Endodermal cell (in vitro differentiated cells): Measurements from ENCODE around the gene TMEM14C. TPM values are rescaled to one million over a fixed set of nuclear protein-coding genes. Genes with fewer than 3 reads are reported as not detected.
A peak's percentile ranks its signal among the peaks of the same experiment; 100 is the strongest.
"Not testable (repeated sequence)": the region's sequence is repeated elsewhere in the genome, so short reads cannot be mapped to it uniquely, and the experiment has no call there.

Experiments
- DNase-seq: peaks from one replicate; pipeline ENCODE4 v3.0.0-alpha.2; 2017
- H3K27ac ChIP-seq: 2 replicates; pipeline ENCODE4 v1.5.1; 2013; ENCODE audit warnings: mild to moderate bottlenecking, low read depth, low read length, moderate library complexity
- H3K27me3 ChIP-seq: 2 replicates; pipeline ENCODE4 v1.6.1; 2013; ENCODE audit warnings: mild to moderate bottlenecking, low read length, moderate library complexity; ENCODE audit not compliant: insufficient read depth, control insufficient read depth, poor library complexity, severe bottlenecking
- H3K36me3 ChIP-seq: 2 replicates; pipeline ENCODE4 v1.7.0; 2013; ENCODE audit warnings: mild to moderate bottlenecking, low read length, moderate library complexity; ENCODE audit not compliant: control insufficient read depth, insufficient read depth
- H3K4me1 ChIP-seq: one replicate; pipeline ENCODE4 v1.7.0; 2013; ENCODE audit warnings: low read length; ENCODE audit not compliant: control insufficient read depth, insufficient read depth
- H3K4me3 ChIP-seq: 2 replicates; pipeline ENCODE4 v1.5.1; 2013; ENCODE audit warnings: mild to moderate bottlenecking, low read length, moderate library complexity
- H3K9ac ChIP-seq: 2 replicates; pipeline ENCODE4 v1.6.1; 2013; ENCODE audit warnings: mild to moderate bottlenecking, low read length, moderate library complexity; ENCODE audit not compliant: poor library complexity, severe bottlenecking; ENCODE audit errors: extremely low read depth
- H3K9me3 ChIP-seq: 2 replicates; pipeline ENCODE4 v1.6.1; 2013; ENCODE audit warnings: mild to moderate bottlenecking, low read length, moderate library complexity; ENCODE audit not compliant: control insufficient read depth
- H3K27ac Mint-ChIP-seq: 2 replicates; pipeline ENCODE4 v1.8.0; 2020; ENCODE audit warnings: mixed read lengths
- H3K27me3 Mint-ChIP-seq: 2 replicates; pipeline ENCODE4 v1.8.0; 2021; ENCODE audit warnings: mild to moderate bottlenecking, mixed read lengths; ENCODE audit not compliant: insufficient read depth
- H3K36me3 Mint-ChIP-seq: 2 replicates; pipeline ENCODE4 v1.8.0; 2020; ENCODE audit warnings: low read depth, mixed read lengths
- H3K4me1 Mint-ChIP-seq: 2 replicates; pipeline ENCODE4 v1.8.0; 2020; ENCODE audit warnings: mixed read lengths
- H3K4me3 Mint-ChIP-seq: 2 replicates; pipeline ENCODE4 v1.8.0; 2020; ENCODE audit warnings: mild to moderate bottlenecking, moderate library complexity, mixed read lengths
- H3K9me3 Mint-ChIP-seq: 2 replicates; pipeline ENCODE4 v1.8.0; 2020; ENCODE audit warnings: mild to moderate bottlenecking, mixed read lengths
- CTCF ChIP-seq: fragments of 200-600 bp; sonication (generic); conservative IDR thresholded peaks from 2 replicates; pipeline ENCODE4 v1.5.0; 2021; ENCODE audit warnings: antibody characterized with exemption, mild to moderate bottlenecking
- WGBS, 2 experiments: methylation state at CpG; one replicate each; pipeline versions ENCODE4 v1.1.5 to v1.1.7; 2013; ENCODE audit warnings: missing lambda C conversion rate in 2 of 2, mixed read lengths in 1 of 2; ENCODE audit not compliant: insufficient coverage in 1 of 2, insufficient read length in 1 of 2; 5-methylcytosine and 5-hydroxymethylcytosine counted together
- total RNA-seq, 2 donors: library from RNA; stranded (reverse); fragmentation: NEBNext Ultra II Directional in 1 of 2; extraction: Animal tissue kit (Norgen Biotek cat#: 25700) in 1 of 2; gene quantifications; 2 replicates in 1 of 2; 3 replicates in 1 of 2; pipeline ENCODE4 v1.2.1, GENCODE V29; 2021

TMEM14C gene
- total RNA-seq, 2 donors from 2014 or later = 102 to 118 TPM

GRCh38 chr6:10740061-10740460 lies 17.2 kb downstream of the TMEM14C start:
- H3K4me1 ChIP-seq = no peaks in the 10 kb centered on the region
- Mint-ChIP-seq H3K27ac (no peak overlapping the region), H3K4me3 (no peak overlapping the region), H3K36me3 (peaks cover 18% of the 10 kb centered on the region), H3K27me3 (no peaks in the 10 kb centered on the region), H3K4me1 (peaks cover 2% of the 10 kb centered on the region), H3K9me3 (no peaks in the 10 kb centered on the region)
- no peak for DNase-seq
- no peak for TF ChIP-seq CTCF
- H3K9me3 ChIP-seq = peaks cover 8% of the 10 kb centered on the region
- no peak overlapping the region for H3K9ac ChIP-seq
- H3K27ac ChIP-seq = no peak overlapping the region
- H3K4me3 ChIP-seq = no peak overlapping the region
- H3K27me3 ChIP-seq = no peaks in the 10 kb centered on the region
- peaks cover 6% of the 10 kb centered on the region for H3K36me3 ChIP-seq

- H3K9ac ChIP-seq, H3K36me3 ChIP-seq, H3K4me3 Mint-ChIP-seq, DNase-seq, H3K27ac Mint-ChIP-seq, H3K27me3 Mint-ChIP-seq, H3K4me3 ChIP-seq, H3K27ac ChIP-seq, H3K9me3 Mint-ChIP-seq, H3K27me3 ChIP-seq, H3K4me1 ChIP-seq, H3K9me3 ChIP-seq: not testable (repeated sequence)
- H3K4me1 Mint-ChIP-seq = peaks cover 14% of the 10 kb centered on the region
- WGBS, 2 experiments = 93 to 97% methylated on average over 4 of the region's 4 CpGs
- peaks cover 18% of the 10 kb centered on the region for H3K36me3 Mint-ChIP-seq
These were observed 18.8 kb downstream of the TMEM14C start for GRCh38 chr6:10741643-10742042.

GRCh38 chr6:10742251-10742650 lies 19.4 kb downstream of the TMEM14C start:
- DNase-seq = no peak
- no peaks in the 10 kb centered on the region for H3K4me1 ChIP-seq
- H3K4me3 Mint-ChIP-seq = no peak overlapping the region
- H3K27me3 ChIP-seq = no peaks in the 10 kb centered on the region
- peaks cover 20% of the 10 kb centered on the region for H3K4me1 Mint-ChIP-seq
- peaks cover 8% of the 10 kb centered on the region for H3K9me3 ChIP-seq
- H3K4me3 ChIP-seq = no peak overlapping the region
- no peaks in the 10 kb centered on the region for H3K27me3 Mint-ChIP-seq
- no peak overlapping the region for H3K9ac ChIP-seq
- no peak for TF ChIP-seq CTCF
- WGBS, 2 experiments = 94 to 96% methylated on average over 11 to 12 of the region's 12 CpGs
- no peak overlapping the region for H3K27ac ChIP-seq
- H3K36me3 Mint-ChIP-seq = peaks cover 18% of the 10 kb centered on the region
- H3K27ac Mint-ChIP-seq = peak overlapping the region; percentile 30
- H3K9me3 Mint-ChIP-seq = no peaks in the 10 kb centered on the region
- H3K36me3 ChIP-seq = peaks cover 6% of the 10 kb centered on the region

- peaks cover 1% of the 10 kb centered on the region for H3K36me3 ChIP-seq
- H3K4me1 ChIP-seq = no peaks in the 10 kb centered on the region
- H3K9me3 Mint-ChIP-seq = no peaks in the 10 kb centered on the region
- DNase-seq = no peak
- no peak overlapping the region for H3K4me3 Mint-ChIP-seq
- H3K9me3 ChIP-seq = peaks cover 8% of the 10 kb centered on the region
- no peak overlapping the region for H3K9ac ChIP-seq
- H3K27ac ChIP-seq = no peak overlapping the region
- H3K27ac Mint-ChIP-seq = no peak overlapping the region
- H3K36me3 Mint-ChIP-seq = peaks cover 15% of the 10 kb centered on the region
- no peak overlapping the region for H3K4me3 ChIP-seq
- H3K27me3 Mint-ChIP-seq = no peaks in the 10 kb centered on the region
- H3K27me3 ChIP-seq = no peaks in the 10 kb centered on the region
- peaks cover 22% of the 10 kb centered on the region for H3K4me1 Mint-ChIP-seq
- 86% methylated on average over 6 of the region's 6 CpGs; no CpG with 5 or more reads in 1 of the 2 experiments for WGBS, 2 experiments
- no peak for TF ChIP-seq CTCF
These were observed 20.6 kb downstream of the TMEM14C start for GRCh38 chr6:10743515-10743914.
